ENCODE results near the gene KASH5.
A peak's percentile ranks its signal among the peaks of the same experiment; 100 is the strongest.

Gene KASH5

GRCh38 chr19:49422407-49423070 lies 34.5 kb downstream of the KASH5 start:
- DNase-seq = peak; percentile 34

GRCh38 chr19:49423071-49423984 lies 35.3 kb downstream of the KASH5 start, which contains the start of gene PTH2:
TSS of gene PTH2 (minus strand) at chr19:49423441. CDS start at chr19:49423339, 102 bp downstream.
- DNase-seq = no peak

- DNase-seq = no peak
Measured at GRCh38 chr19:49423985-49424303, 35.9 kb downstream of the KASH5 start.

GRCh38 chr19:49425178-49425577 lies 37.1 kb downstream of the KASH5 start, which contains the start of gene GFY:
TSS of gene GFY (plus strand) at chr19:49425388. CDS start at chr19:49426431, 1,043 bp downstream.
- DNase-seq = no peak

GRCh38 chr19:49425922-49426592 lies 38.0 kb downstream of the KASH5 start:
- DNase-seq = no peak

- no peak for DNase-seq
Measured at GRCh38 chr19:49427339-49427738, 39.3 kb downstream of the KASH5 start.

- no peak for DNase-seq
Measured at GRCh38 chr19:49427855-49428546, 40.0 kb downstream of the KASH5 start.

GRCh38 chr19:49428547-49429451 lies 40.8 kb downstream of the KASH5 start:
- DNase-seq = no peak

GRCh38 chr19:49430172-49430677 lies 42.2 kb downstream of the KASH5 start:
- no peak for DNase-seq

GRCh38 chr19:49430678-49431329 lies 42.8 kb downstream of the KASH5 start:
- no peak for DNase-seq

GRCh38 chr19:49431330-49431749 lies 43.3 kb downstream of the KASH5 start:
- DNase-seq = no peak

GRCh38 chr19:49432141-49433073 lies 44.4 kb downstream of the KASH5 start:
- DNase-seq = no peak

- no peak for DNase-seq
Measured at GRCh38 chr19:49433240-49433901, 45.3 kb downstream of the KASH5 start.

GRCh38 chr19:49434907-49435583 lies 47.0 kb downstream of the KASH5 start:
- DNase-seq = no peak

GRCh38 chr19:49435670-49436069 lies 47.6 kb downstream of the KASH5 start:
- no peak for DNase-seq

GRCh38 chr19:49436381-49437017 lies 48.5 kb downstream of the KASH5 start:
- DNase-seq = peak; percentile 53

- no peak for DNase-seq
Measured at GRCh38 chr19:49437231-49437630, 49.2 kb downstream of the KASH5 start.

GRCh38 chr19:49438261-49438660 lies 50.2 kb downstream of the KASH5 start:
- DNase-seq = no peak
